GM12878 (cell line): ENCODE measurements around the gene SPR.
"Not testable (repeated sequence)": the region's sequence is repeated elsewhere in the genome, so short reads cannot be mapped to it uniquely, and the experiment has no call there.

Source experiments
- NFYB ChIP-seq: IDR thresholded peaks from 2 replicates; pipeline ENCODE4 v1.6.1; 2011; ENCODE audit warnings: low read depth, mild to moderate bottlenecking, low read length, improper control_type of control experiment, moderate library complexity; ENCODE audit not compliant: insufficient read depth
- POLR2A ChIP-seq: IDR thresholded peaks from 2 replicates; pipeline ENCODE4 v1.6.1; 2011; ENCODE audit warnings: low read depth, mild to moderate bottlenecking, low read length
- ZNF274 ChIP-seq: IDR thresholded peaks from one replicate; pipeline ENCODE4 v1.8.0; 2011; ENCODE audit not compliant: insufficient read length, insufficient read depth
- TF ChIP-seq, protein P1 (sequence below): IDR thresholded peaks from 2 replicates; pipeline ENCODE4 v1.6.1; 2012; ENCODE audit warnings: low read depth, low read length, improper control_type of control experiment

DNA sequence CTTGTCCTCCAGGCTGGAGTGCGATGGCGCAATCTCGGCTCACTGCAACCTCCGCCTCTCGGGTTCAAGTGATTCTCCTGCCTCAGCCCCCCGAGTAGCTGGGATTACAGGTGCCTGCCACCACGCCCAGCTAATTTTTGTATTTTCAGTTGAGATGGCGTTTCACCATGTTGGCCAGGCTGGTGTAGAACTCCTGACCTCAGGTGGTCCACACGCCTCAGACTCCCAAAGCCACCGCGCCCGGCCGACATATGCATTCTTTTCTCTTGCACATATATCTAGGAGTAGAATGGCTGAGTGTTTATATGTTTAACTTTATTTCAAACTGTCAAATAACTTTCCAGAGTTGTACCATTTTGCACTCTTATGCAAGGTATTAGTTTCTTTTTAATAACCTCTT lies 20.2 kb downstream of the SPR start:
- TF ChIP-seq POLR2A, ZNF274, NFYB: not testable (repeated sequence)
- TF ChIP-seq, protein P1, sequence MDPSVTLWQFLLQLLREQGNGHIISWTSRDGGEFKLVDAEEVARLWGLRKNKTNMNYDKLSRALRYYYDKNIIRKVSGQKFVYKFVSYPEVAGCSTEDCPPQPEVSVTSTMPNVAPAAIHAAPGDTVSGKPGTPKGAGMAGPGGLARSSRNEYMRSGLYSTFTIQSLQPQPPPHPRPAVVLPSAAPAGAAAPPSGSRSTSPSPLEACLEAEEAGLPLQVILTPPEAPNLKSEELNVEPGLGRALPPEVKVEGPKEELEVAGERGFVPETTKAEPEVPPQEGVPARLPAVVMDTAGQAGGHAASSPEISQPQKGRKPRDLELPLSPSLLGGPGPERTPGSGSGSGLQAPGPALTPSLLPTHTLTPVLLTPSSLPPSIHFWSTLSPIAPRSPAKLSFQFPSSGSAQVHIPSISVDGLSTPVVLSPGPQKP = not testable (repeated sequence)
